GM15510 (cell line): ENCODE data around the gene ZW10.

Experiments
- POLR2A ChIP-seq: IDR thresholded peaks from 3 replicates; pipeline ENCODE4 v1.6.1; 2011; ENCODE audit warnings: borderline replicate concordance; ENCODE audit not compliant: insufficient read length; ENCODE audit errors: extremely low read depth

ZW10 gene

DNA sequence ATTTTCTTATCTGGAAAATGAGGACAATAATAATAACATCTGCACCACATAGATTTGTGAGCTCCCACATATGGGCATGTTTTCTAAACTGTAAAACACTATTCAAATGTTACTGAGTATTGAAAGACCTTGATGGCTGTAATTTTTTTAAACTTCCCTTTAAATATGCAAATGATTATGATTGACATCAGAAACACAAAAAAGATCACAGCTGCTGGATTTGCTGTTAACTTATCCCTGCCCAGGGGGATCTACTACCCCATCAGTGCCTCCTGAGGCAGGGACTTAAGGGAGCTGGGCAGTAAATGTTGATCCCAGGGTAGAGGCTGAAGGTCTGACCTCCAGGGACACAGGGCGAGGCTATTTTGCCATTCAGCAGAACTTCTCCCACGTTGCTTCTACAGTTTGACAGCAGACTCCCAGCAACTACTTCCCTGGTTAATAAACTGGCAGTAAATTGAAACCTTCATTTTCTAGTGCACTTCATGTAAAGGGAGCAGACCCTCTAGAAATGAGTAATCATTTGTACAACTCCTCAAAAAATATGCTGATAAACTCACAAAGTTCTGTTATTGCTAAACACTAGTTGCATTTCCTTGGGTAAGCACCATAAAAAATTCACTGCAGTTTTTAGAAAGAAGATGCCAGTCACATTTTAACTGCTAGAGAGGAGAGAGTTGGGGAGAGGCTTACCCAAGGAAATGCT, 87.7 kb downstream of the ZW10 start:
- TF ChIP-seq POLR2A = no peak

DNA sequence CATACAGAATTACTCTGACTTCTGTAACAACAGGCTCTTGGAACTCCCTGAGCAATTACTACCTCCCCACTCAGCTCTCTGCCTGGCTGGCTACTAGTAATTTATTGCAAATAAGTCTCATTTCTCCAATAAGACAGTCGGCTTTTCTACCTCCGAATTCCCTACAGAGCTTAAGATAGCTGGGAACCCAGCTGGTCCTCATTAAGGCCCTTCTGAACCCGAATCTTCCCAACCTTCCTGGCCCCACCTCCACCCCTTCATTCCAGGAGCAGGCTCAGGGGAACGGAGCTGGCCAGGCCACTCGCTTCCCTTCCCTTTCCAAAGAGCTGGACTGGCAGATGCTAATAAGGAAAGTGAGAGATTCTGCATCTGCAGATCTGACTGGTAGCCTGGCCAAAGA, 89.0 kb downstream of the ZW10 start:
- TF ChIP-seq POLR2A = no peak

DNA sequence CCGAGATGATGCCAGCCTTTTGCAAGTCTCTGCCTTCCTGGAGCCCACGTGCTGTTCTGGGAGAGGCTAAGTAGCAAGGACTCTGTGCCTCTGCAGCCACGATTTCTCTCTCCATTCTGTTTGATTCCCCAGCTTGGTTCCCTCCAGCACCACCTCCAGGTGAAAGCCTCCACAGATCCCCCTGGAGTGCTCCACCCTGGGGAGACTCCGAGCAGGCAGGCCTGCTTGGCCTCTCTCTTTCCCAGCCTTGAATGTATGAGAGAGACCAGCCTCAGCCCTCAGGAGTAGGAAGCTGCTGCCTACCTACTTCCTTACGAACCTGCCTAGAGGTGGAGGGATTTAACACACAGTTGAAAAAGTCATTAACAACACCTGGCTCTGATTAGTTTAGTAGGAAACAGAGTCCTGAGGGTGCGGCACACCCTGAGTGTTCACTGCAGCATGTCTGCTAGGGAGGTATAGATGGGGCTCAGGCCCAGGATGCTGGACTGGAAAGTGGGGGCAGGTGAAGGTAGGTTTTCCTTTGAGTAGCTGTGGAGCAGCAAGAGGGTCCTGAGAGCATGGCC, 89.9 kb downstream of the ZW10 start:
- no peak for TF ChIP-seq POLR2A
